ENCODE results near the gene PIK3AP1.

PIK3AP1 gene

DNA sequence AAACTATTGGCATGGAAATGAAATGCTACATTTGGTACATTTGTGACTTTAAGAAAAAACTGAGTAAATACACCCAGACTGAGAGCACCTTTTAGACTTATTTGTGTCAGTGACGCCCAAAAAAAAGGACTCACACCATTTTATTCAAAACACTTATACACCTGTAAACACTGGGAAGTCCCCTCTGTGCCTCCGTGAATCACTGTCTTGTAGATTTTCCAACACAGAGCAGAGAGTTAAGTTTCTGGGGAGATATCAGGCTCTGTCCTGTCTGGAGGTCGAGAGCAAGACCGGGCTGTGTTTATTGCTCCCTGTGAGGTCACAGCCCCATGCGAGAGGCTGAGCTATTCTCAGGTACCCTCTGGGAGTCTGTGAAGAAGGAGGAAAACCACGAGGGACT, 72.8 kb downstream of the PIK3AP1 start:
- no peak for DNase-seq (ENCODE audit: low read depth in 1 of 2, low spot score in 1 of 2)

DNA sequence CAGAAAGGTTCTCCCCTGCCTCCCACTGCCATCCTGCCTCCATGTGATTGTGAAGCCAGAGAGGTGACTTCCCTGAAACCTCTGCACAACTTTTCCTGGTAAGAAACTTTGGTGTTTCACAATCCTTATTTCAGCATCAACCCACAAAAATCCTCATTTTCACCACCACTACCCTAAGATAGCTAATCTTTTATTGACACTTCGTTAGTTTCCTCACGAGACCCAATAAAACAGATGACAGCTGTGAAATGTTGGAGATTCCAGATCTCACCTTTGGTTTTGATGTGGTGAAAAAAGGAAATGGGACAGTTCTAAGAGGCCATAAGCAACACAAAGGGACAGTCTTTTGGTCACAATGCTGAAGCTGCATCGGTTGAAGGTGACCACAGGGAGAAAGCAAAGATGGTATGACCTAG, 73.6 kb downstream of the PIK3AP1 start:
- DNase-seq (ENCODE audit: low read depth in 1 of 2, low spot score in 1 of 2), result no peak

DNA sequence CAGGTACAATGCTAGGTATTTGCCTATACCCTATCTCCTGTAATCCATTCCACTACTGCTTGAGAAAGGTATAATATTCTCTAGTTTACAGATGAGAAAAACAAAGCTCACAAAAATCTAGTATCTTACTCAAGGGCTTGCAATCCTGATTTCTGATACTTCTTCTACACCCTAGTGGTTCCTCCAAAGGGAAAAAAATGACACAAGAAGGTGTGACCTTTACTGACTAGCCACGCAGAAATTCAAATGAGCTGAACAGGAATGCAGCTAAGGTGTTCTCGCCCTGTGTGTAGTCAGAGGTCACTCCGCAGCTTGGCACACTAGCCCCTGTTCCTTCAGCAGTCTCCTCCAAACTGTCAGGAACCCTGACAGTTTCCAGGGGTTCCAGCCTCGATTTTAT, 74.0 kb downstream of the PIK3AP1 start:
- no peak for DNase-seq (ENCODE audit: low read depth in 1 of 2, low spot score in 1 of 2)

DNA sequence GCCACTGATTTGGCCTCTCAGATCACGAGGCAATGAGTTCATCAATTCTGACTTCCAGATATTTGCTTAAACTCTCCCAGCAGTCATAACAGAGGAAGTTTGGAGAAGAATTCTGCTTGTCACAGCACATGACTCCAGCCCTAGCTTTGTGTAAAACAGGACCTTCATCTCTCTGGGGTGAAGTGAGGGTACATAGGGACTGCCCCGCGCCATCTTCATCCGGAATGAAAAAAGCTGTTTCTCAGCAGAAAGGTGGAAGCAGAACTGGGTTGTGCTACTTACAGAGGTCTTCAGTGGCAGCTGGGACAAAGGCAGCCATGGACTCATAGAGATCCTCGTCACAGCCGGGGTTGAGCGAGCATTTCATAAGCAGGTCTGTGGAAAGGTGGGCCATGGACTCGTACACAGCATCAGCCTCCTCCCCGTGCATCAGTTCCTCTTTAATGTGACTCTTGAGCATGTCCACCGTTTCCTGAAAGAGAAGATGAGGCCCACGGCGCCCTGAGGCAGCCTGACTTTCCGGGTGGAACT, 75.1 kb downstream of the PIK3AP1 start:
- DNase-seq (ENCODE audit: low read depth in 1 of 2, low spot score in 1 of 2), result no peak

DNA sequence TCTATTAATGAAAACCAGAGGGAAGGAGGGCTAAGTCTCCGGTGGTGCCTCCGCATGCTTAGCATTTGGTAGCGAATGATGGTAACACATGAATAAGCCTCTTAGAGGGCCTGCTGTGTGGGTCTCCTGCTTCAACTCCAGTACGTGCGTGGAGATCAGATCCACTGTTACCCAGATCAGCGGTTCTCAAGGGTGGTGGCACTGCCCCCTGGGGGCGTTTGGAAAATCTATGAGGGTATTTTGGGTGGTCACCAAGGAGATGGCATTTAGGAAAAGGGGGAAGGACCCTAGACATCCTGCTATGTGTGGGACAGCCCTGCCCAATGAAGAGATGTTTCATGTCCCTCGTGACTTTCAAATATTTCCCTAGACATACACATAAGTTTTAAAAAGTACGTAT, 76.4 kb downstream of the PIK3AP1 start:
- DNase-seq (ENCODE audit: low read depth in 1 of 2, low spot score in 1 of 2), result no peak

DNA sequence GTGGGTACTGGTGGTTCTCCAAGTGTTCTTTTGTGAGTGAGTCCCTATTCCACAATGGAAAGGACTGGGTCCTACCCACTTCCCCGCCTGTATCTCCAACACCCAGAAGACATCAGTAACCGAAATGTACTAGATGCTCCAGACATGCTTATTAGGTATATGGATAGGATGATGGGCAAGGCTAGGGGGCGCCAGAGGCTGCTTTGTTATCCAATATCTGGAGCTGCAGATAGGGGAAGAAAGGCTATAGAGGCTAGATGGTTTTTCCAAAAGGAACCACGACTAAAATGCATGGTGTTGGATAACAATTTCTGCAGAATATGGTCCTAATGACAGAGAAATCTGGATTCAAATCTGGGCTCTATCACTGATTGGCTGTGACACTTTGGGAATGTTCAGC, 77.3 kb downstream of the PIK3AP1 start:
- no peak for DNase-seq (ENCODE audit: low read depth in 1 of 2, low spot score in 1 of 2)

DNA sequence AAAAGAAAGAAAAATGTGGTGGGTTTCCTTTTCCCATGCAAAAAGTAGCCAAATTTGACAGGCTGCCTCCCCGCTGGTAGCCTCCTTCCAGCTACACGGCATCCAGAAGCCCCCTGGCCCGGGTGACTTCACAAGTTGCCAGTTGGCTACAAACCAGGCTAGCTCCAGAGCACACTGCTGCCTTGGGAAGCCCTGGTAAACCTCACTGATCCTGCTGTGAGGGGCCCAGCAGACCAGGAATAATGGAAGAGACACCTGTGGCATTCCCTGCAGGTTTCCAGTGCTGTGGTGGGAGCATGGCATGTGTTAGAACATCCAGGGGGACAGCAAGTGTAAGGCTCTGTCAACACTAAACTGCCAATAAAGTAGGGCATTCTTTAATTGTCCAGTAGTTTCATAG, 77.8 kb downstream of the PIK3AP1 start:
- DNase-seq (ENCODE audit: low read depth in 1 of 2, low spot score in 1 of 2), result no peak

DNA sequence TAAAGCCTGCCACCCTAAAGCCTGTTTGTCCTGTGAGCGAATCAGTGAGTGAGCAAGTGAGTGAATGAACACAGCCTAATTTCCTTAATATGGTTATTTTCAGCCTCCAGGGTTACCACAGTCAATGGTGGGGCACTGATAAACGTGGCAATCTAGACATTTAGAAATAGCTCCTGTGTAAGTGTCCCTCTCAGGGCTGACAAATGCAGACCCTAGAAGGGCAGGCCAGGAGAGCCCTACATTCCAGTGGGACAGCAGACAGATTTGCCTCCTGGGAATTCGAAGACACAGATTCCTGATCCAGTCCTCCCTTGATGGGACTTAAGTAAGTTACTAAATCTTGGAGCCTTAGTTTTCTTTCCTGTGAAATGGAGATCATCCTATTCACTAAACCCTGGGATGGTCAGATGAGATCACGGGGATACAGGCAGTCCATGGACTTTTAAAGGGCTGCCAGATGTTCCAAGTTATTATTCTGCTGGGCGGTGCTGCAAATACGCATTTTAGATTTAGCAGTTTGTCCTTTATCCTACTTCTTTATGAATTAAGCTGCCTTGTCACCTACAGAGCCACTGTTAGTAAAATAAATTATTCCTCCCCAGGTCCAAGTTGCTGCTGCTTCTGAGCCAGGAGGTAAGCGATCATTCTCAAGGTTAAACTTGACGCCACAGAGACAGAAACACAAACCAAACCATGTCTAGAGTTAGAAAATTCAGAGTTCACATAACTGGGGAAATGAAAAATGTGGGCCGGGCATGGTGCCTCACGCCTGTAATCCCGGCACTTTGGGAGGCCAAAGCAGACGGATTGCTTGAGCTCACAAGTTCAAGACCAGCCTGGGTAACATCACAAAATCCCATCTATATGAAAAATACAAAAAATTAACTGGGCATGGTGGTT, 78.7 kb downstream of the PIK3AP1 start:
- no peak for DNase-seq (ENCODE audit: low read depth in 1 of 2, low spot score in 1 of 2)

DNA sequence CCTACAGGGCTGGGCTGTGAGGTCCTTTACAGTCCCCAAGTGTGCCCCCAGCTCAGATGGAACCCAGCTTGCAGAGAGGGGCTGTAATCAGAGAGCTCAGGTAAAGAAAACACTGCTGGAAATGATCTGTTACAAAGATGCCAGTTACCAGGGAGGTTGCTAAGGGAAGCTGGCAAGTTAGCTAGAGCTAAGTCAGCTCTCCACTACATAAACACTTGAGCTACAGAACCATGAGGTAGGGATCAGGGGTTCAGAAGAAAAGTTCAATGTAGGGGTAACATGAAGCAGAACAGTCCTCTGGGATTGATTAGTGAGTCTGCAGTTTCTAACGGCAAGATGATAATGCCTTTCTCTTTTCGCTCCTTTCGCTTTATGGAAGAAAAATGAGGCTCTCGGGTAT, 80.4 kb downstream of the PIK3AP1 start:
- no peak for DNase-seq (ENCODE audit: low read depth in 1 of 2, low spot score in 1 of 2)

DNA sequence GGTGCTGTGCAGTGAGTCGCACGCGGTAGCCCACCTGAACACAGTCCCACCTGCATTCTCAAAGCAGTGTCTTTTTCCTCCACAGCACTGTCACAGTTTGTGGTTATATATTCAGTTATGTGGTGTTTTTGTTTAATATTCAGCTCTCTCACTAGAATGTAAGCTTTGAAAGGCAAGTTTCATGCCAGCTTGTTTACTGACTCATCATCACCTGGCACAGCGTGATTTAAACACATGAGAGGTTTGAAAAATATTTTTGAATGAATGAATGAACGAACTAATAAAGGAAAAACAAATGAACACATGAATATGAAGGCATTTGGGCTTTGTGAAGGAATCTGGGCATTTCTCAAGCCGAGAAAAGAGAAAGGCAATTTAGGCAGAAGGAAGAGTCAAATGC, 81.6 kb downstream of the PIK3AP1 start:
- no peak for DNase-seq (ENCODE audit: low read depth in 1 of 2, low spot score in 1 of 2)

DNA sequence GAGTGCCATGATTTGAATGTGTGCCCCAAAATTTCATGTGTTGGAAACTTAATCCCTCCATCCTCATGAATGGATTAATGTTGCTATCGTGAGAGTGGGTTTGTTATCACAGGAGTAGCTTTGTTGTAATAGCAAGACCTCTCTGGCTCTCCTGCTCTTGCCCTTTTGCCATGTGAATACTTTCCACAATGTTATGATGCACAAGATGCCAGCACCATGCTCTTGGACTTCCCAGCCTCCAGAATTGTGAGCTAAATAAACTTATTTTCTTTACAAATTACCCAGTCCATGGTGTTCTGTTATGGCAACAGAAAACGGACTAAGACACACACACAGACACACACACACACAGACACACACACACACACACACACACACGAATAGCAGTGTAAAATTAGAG, 82.2 kb downstream of the PIK3AP1 start:
- no peak for DNase-seq (ENCODE audit: low read depth in 1 of 2, low spot score in 1 of 2)

DNA sequence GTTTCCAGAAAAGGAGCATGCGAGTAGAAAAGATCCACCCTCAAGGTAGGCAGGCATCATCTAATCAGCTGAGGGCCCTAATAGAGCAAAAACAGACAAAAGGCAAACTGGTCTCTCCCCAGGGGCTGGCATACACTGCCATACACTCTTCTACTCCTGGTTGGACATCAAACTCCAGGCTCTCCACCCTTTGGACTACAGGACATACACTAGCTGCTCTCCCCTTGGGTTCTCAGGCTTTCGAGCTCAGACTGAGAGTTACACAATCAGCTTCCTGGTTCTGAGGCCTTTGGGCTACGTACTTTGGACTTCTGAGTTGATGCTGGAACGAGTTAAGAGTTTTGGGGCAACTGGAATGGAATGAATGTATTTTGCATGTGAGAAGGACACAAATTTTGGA, 82.6 kb downstream of the PIK3AP1 start:
- no peak for DNase-seq (ENCODE audit: low read depth in 1 of 2, low spot score in 1 of 2)

DNA sequence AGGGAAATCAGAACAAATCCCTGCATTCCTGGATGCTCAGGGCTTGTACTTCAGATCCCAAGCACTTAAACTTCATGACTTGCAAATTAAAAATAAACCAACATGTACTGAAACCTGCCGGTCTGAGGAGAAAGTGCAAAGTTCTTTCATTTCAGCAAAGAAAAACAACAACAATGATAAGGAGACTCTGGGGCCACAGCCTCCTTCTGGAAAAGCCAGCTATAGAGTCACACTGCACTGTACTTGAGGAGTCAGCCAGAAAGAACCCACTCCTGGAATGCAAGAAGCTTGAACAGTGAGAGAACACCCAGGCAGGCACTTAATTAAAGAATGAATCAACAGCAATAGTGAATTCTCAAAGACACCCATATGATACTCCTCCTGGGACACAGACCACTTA, 83.8 kb downstream of the PIK3AP1 start:
- DNase-seq (ENCODE audit: low read depth in 1 of 2, low spot score in 1 of 2), result no peak

DNA sequence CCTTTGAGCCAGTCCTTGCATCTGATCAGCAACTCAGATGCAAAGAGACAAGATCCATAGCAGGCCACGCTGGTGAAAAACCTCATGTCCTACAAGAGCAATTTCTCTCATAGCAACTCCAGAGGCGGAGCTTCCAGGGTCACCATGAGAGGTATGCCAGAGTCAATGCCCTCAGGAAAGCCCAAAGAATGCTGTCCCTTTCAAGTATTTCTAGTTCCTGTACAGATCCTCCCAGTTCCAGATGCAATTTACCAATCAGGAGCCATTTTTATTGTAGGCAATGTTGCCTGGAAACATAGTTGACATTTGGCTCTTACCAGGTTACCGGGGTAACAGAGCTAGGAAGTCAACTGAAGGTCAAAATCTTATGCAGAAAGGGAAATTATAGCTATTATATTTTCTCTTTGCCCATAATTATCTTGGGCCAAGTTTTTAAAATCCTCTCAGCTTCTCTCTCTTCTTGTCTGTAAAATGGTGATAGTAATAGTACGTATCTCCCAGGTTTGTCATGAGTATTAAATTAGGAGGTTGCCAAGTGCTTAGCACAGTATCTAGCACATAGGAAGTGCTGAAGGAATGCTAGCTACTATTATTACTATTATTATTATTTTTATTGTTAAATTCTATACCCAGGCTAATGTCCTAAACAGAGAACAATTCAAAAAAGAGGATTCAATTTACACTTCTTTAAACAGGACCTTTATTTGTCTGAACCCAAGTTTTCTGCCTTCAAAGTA, 87.2 kb downstream of the PIK3AP1 start:
- DNase-seq (ENCODE audit: low read depth in 1 of 2, low spot score in 1 of 2), result no peak

DNA sequence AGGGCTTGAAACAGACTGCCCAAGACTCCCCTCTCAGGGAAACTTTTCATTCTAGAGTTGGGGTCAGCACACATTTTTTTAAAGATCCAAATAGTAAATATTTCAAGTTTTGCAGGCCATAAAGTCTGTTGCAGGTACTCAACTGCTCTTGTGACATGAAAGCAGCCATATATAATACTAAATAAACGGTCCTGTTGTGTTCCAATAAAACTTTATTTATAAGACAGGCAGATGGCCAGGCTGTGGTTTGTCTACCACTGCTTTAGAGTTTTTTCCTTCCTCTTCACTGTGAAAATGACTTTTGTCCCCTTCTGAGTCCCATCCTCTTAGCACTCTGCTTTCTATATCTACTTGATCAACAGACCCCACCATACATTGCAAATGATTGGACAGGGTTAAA, 93.0 kb downstream of the PIK3AP1 start:
- DNase-seq (ENCODE audit: low read depth in 1 of 2, low spot score in 1 of 2), result no peak

DNA sequence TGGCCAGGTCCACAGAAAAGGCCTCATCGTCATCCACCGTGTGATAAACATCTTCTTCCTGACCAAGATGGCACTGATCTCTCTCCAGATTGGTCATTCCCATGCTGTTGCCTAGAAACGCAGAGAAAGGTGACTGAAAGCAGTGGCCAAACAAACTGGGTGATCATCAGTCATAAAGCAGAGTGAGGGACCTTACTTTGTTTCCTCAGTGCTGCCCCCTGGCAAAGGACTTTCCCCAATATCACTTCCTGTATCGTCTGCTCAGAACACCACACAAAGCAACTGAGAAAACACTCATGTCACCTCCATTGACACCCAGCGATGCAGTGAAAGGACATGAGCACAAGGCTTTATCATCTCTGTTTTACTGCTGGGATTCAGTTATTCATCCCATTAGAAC, 93.5 kb downstream of the PIK3AP1 start:
- no peak for DNase-seq (ENCODE audit: low read depth in 1 of 2, low spot score in 1 of 2)

DNA sequence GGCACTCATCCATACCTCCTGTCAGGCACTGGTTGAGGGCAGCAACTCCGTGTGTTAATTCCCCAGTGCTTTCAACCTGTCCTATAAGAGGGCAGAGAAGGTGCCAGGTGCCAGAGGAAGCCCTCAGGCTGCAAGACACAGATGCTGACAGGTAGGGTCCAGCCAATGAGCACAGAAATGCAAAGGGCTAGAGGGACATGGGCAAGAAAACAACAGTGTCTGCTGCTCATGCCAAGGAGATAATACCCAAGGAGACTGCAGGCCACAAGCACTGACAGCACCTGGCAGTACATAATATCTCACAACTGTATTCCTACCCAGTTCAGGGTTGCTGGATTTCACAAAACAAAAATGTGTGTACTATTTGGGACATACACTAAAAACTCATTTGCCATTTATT, 95.1 kb downstream of the PIK3AP1 start:
- no peak for DNase-seq (ENCODE audit: low read depth in 1 of 2, low spot score in 1 of 2)

DNA sequence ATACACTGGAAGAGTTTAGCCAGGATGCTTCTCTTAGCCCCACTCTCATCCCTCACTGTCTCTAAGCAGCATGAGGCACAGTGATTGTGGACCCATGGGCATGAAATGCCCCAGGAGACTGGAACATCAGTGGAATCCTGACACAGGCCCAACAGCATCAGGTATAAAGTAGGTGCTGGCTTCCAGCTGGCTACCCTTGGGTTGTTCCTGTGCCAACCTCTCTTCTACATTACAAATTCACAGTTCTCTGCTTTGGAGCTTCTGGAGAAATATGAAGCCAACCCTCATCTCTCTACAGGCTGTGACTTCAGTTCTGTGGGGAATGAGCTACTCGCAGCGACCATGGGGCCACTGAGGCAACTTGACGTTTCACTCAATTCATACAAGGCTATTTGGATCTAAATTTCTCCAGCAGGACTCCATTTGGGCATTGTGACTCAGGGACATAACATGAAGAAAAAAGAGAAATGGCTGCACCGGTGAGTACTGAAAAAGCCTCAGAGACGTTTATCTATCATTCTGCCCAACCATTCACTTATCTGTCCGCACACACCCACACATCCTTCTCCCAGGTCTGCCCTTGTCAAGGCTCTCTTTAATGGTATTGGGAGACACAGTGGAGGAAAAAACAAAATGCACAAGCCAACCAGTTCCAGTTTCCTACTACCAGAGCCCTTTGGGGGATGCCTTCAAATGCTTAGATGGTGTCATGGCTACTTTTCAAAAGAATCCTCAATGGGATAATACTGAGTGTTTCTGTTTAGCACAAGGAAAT, 98.1 kb downstream of the PIK3AP1 start:
- no peak for DNase-seq (ENCODE audit: low read depth in 1 of 2, low spot score in 1 of 2)

DNA sequence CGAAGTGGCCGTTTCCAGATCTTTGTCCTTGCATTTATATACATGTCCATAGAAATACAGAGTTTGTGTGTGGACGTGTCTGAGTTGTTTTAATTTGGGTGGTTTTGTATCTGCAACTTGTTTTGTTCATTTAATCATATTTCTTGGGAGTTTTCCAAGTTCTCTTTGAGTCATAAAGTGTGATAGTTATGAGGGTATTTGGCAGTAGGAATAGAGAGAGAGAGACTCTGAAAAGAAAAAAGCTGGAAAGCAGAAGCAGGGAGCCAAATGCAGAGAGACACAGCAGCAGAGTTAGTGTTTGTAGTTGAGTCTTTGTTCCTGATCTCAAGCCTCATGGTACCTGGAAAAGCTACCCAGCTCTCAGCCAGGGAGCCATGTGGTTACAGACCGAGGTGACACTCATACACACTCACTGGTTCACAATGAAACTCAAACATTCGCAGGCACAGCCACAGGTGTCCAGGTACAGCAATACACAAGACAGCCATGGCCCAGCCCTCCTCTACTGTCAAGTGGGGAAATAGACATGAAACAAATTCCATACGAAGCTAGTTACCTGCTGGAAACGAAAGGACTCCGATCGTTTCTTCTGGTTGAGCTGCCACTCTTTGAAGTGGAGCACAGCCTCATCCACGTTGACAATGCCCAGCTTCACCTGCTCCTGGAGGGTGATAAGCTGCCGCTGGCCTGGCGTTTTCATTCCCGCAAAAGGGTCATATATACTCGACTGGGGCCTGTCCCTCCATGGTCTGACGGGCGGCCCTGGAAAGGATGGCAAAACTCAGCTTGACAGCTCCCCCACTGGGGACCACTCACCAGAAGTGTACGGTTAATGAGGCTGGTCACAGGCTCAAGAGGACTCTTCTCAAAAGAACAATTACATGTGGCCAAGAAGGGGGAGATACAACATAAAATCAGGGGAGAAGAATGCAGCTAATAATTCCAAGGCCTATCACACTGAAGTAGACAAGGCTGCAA, 100.2 kb downstream of the PIK3AP1 start:
- no peak for DNase-seq (ENCODE audit: low read depth in 1 of 2, low spot score in 1 of 2)

DNA sequence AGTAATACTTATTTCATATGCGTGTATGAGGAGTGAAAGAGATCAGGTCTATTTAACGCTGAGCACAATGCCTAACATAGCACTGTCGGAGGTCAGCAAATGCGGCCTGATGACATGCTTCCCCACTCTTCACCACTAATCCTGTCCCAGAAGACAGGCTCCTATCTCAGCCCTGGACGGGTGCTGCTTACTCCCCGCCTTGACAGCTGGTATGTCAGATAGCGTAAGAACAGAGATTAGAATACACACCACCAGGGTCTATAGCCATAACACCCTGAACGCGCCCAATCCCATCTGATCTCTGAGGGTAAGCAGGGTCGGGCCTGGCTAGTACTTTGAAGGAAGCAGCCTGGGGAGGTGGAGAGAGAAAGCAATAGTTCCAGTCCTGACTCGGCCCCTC, 101.2 kb downstream of the PIK3AP1 start:
- DNase-seq (ENCODE audit: low read depth in 1 of 2, low spot score in 1 of 2), result no peak
